GM12878 (cell line): ENCODE measurements around the gene ARL3. TPM values are rescaled to one million over a fixed set of nuclear protein-coding genes. Genes with fewer than 3 reads are reported as not detected.

Source experiments
- BACH1 ChIP-seq: fragments of 450-650 bp; IDR thresholded peaks from 2 replicates; pipeline ENCODE4 v1.6.1; 2017; ENCODE audit warnings: mild to moderate bottlenecking, borderline replicate concordance
- BRCA1 ChIP-seq: IDR thresholded peaks from 2 replicates; pipeline ENCODE4 v1.6.1; 2011; ENCODE audit warnings: low read depth, low read length, improper control_type of control experiment
- CHD2 ChIP-seq: IDR thresholded peaks from 2 replicates; pipeline ENCODE4 v1.6.1; 2011; ENCODE audit warnings: low read depth, low read length, improper control_type of control experiment, borderline replicate concordance
- IRF4 ChIP-seq: IDR thresholded peaks from 2 replicates; pipeline ENCODE4 v1.6.1; 2011; ENCODE audit warnings: low read depth, low read length
- NR2C2 ChIP-seq: IDR thresholded peaks from 2 replicates; pipeline ENCODE4 v1.6.1; 2011; ENCODE audit warnings: borderline replicate concordance, low read depth; ENCODE audit not compliant: control insufficient read depth, insufficient read length
- NR2F1 ChIP-seq: fragments of 450-650 bp; conservative IDR thresholded peaks from 2 replicates; pipeline ENCODE4 v1.6.1; 2017; ENCODE audit warnings: mild to moderate bottlenecking
- POU2F2 ChIP-seq: IDR thresholded peaks from 3 replicates; pipeline ENCODE4 v1.6.1; 2011; ENCODE audit warnings: low read depth, mild to moderate bottlenecking, low read length, borderline replicate concordance
- PRDM15 ChIP-seq: fragments of 450-650 bp; formaldehyde crosslinking; IDR thresholded peaks from 2 replicates; pipeline ENCODE4 v1.4.0; 2020; ENCODE audit warnings: mild to moderate bottlenecking, moderate library complexity
- RAD21 ChIP-seq: IDR thresholded peaks from 2 replicates; pipeline ENCODE4 v1.6.1; 2011; ENCODE audit warnings: mild to moderate bottlenecking, low read depth, low read length, moderate library complexity; ENCODE audit not compliant: insufficient read depth
- RB1 ChIP-seq: fragments of 450-650 bp; formaldehyde crosslinking; IDR thresholded peaks from 2 replicates; pipeline ENCODE4 v1.6.1; 2017; ENCODE audit warnings: mild to moderate bottlenecking, borderline replicate concordance
- SMAD5 ChIP-seq: IDR thresholded peaks from 2 replicates; pipeline ENCODE4 v1.6.1; 2016; ENCODE audit warnings: antibody characterized with exemption, low read depth
- TAF1 ChIP-seq: IDR thresholded peaks from 2 replicates; pipeline ENCODE4 v1.6.1; 2011; ENCODE audit warnings: mild to moderate bottlenecking, low read depth, low read length, borderline replicate concordance
- YBX1 ChIP-seq: fragments of 450-650 bp; IDR thresholded peaks from 2 replicates; pipeline ENCODE4 v1.6.1; 2016; ENCODE audit warnings: antibody characterized with exemption
- YY1 ChIP-seq: IDR thresholded peaks from 2 replicates; pipeline ENCODE4 v1.6.1; 2011; ENCODE audit warnings: low read depth, mild to moderate bottlenecking, low read length
- ZNF622 ChIP-seq: fragments of 450-650 bp; IDR thresholded peaks from 2 replicates; pipeline ENCODE4 v1.6.1; 2017; ENCODE audit warnings: mild to moderate bottlenecking, inconsistent platforms
- ZZZ3 ChIP-seq: IDR thresholded peaks from 2 replicates; pipeline ENCODE4 v1.6.1; 2011; ENCODE audit warnings: low read depth; ENCODE audit not compliant: control insufficient read depth, insufficient read length
- polyA plus RNA-seq, 11 experiments: library from polyadenylated mRNA; depleted of rRNA in 4 of 11; unstranded in 6 of 11; stranded (reverse) in 5 of 11; fragments of >200 nt; fragmentation: Nextera tagmentation in 4 of 11; fragmentation: Illumina TruSeq in 1 of 11; extraction: Ambion mirVana in 4 of 11; extraction: Trizol in 1 of 11; gene quantifications; 1 replicate in 1 of 11; 2 replicates in 10 of 11; pipeline versions ENCODE4 v1.2.1 to v1.2.3, GENCODE V29; 2011 to 2016; ENCODE audit warnings: inconsistent platforms in 2 of 11, missing spikeins in 2 of 11, low read depth in 1 of 11
- total RNA-seq, 4 experiments: library from RNA; depleted of rRNA in 3 of 4; stranded (reverse); fragments of >200 nt in 3 of 4; fragmentation: Illumina TruSeq in 1 of 4; extraction: Trizol in 1 of 4; gene quantifications; 2 replicates each; pipeline versions ENCODE4 v1.2.1 to v1.2.3, GENCODE V29; 2013 to 2021
- TF ChIP-seq, protein P1 (sequence below), 3 experiments: IDR thresholded peaks in 2 of 3; conservative IDR thresholded peaks in 1 of 3; 2 replicates each; pipeline ENCODE4 v1.5.1; 2011; ENCODE audit warnings: low read depth in 3 of 3, low read length in 3 of 3, mild to moderate bottlenecking in 3 of 3, control low read depth in 2 of 3, moderate library complexity in 2 of 3, inconsistent platforms in 1 of 3, mixed read lengths in 1 of 3; ENCODE audit not compliant: control insufficient read depth in 2 of 3, insufficient read depth in 1 of 3; ENCODE audit errors: extremely low read depth in 1 of 3
- TF ChIP-seq, protein P2 (sequence below): fragments of 450-650 bp; IDR thresholded peaks from 2 replicates; pipeline ENCODE4 v1.6.1; 2016; ENCODE audit warnings: mild to moderate bottlenecking
- TF ChIP-seq, protein P3 (sequence below): fragments of 450-650 bp; IDR thresholded peaks from 2 replicates; pipeline ENCODE4 v1.6.1; 2018; ENCODE audit warnings: borderline replicate concordance, mild to moderate bottlenecking; ENCODE audit not compliant: partially characterized antibody

The ARL3 gene
- total and polyA plus RNA-seq, 10 of the 15 experiments (the other 5 are each of a cell fraction or from before 2014, with no cell fraction given) = 4.9 to 26.1 (median 11.0) TPM

GRCh38 chr10:102673819-102674511, 40.2 kb downstream of the ARL3 start (continued):
- TF ChIP-seq, protein P1, sequence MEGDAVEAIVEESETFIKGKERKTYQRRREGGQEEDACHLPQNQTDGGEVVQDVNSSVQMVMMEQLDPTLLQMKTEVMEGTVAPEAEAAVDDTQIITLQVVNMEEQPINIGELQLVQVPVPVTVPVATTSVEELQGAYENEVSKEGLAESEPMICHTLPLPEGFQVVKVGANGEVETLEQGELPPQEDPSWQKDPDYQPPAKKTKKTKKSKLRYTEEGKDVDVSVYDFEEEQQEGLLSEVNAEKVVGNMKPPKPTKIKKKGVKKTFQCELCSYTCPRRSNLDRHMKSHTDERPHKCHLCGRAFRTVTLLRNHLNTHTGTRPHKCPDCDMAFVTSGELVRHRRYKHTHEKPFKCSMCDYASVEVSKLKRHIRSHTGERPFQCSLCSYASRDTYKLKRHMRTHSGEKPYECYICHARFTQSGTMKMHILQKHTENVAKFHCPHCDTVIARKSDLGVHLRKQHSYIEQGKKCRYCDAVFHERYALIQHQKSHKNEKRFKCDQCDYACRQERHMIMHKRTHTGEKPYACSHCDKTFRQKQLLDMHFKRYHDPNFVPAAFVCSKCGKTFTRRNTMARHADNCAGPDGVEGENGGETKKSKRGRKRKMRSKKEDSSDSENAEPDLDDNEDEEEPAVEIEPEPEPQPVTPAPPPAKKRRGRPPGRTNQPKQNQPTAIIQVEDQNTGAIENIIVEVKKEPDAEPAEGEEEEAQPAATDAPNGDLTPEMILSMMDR (IDR thresholded peaks at IDR 0.05 in 2 of 3, conservative IDR thresholded peaks at IDR 0.05 in 1 of 3; ENCODE audit: control insufficient read depth in 2 of 3, extremely low read depth in 1 of 3, insufficient read depth in 1 of 3, low read depth in 3 of 3, low read length in 3 of 3) = no peak
- TF ChIP-seq SMAD5 (no peak), YY1 (peak; percentile 74), IRF4 (no peak), POU2F2 (no peak), BACH1 (no peak), RB1 (no peak), RAD21 (no peak), YBX1 (no peak), NR2C2 (no peak), NR2F1 (peak; percentile 38; the same call in 1 of the 2 replicates), ZZZ3 (no peak), PRDM15 (no peak), CHD2 (no peak), BRCA1 (no peak), ZNF622 (no peak), TAF1 (no peak)
- TF ChIP-seq, protein P2, sequence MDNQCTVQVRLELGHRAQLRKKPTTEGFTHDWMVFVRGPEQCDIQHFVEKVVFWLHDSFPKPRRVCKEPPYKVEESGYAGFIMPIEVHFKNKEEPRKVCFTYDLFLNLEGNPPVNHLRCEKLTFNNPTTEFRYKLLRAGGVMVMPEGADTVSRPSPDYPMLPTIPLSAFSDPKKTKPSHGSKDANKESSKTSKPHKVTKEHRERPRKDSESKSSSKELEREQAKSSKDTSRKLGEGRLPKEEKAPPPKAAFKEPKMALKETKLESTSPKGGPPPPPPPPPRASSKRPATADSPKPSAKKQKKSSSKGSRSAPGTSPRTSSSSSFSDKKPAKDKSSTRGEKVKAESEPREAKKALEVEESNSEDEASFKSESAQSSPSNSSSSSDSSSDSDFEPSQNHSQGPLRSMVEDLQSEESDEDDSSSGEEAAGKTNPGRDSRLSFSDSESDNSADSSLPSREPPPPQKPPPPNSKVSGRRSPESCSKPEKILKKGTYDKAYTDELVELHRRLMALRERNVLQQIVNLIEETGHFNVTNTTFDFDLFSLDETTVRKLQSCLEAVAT = peak; percentile 62
- TF ChIP-seq, protein P3, sequence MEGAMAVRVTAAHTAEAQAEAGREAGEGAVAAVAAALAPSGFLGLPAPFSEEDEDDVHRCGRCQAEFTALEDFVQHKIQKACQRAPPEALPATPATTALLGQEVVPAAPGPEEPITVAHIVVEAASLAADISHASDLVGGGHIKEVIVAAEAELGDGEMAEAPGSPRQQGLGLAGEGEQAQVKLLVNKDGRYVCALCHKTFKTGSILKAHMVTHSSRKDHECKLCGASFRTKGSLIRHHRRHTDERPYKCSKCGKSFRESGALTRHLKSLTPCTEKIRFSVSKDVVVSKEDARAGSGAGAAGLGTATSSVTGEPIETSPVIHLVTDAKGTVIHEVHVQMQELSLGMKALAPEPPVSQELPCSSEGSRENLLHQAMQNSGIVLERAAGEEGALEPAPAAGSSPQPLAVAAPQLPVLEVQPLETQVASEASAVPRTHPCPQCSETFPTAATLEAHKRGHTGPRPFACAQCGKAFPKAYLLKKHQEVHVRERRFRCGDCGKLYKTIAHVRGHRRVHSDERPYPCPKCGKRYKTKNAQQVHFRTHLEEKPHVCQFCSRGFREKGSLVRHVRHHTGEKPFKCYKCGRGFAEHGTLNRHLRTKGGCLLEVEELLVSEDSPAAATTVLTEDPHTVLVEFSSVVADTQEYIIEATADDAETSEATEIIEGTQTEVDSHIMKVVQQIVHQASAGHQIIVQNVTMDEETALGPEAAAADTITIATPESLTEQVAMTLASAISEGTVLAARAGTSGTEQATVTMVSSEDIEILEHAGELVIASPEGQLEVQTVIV = no peak
